SU-DHL-6 (cell line): ENCODE data around the gene ADCY5.

Source experiments
- H2AFZ ChIP-seq: fragments of 200-600 bp; sonication (generic); 2 replicates; pipeline ENCODE4 v1.6.1; 2014; ENCODE audit warnings: low read depth, mild to moderate bottlenecking, moderate library complexity, mixed read lengths, antibody characterized with exemption, low read length; ENCODE audit not compliant: severe bottlenecking
- H3F3A ChIP-seq: fragments of 200-600 bp; shearing (Covaris generic); 2 replicates; pipeline ENCODE4 v1.6.0; 2016; ENCODE audit warnings: antibody characterized with exemption, mild to moderate bottlenecking; ENCODE audit not compliant: insufficient read depth
- H3K27ac ChIP-seq: fragments of 200-600 bp; sonication (generic); 2 replicates; pipeline ENCODE4 v1.5.1; 2016; ENCODE audit warnings: low read depth, mild to moderate bottlenecking, low read length, moderate library complexity, mixed read lengths
- H3K27me3 ChIP-seq: fragments of 200-600 bp; sonication (generic), shearing (Covaris generic); 2 replicates; pipeline ENCODE4 v1.6.0; 2014; ENCODE audit warnings: mild to moderate bottlenecking, low read length
- H3K36me3 ChIP-seq: fragments of 200-600 bp; sonication (generic); 2 replicates; pipeline ENCODE4 v1.6.1; 2014; ENCODE audit warnings: mild to moderate bottlenecking, low read length, mixed read lengths
- H3K4me2 ChIP-seq: fragments of 300-600, 200-600 bp; shearing (Covaris generic), sonication (generic); 2 replicates; pipeline ENCODE4 v1.6.0; 2014; ENCODE audit warnings: low read length, low read depth, mild to moderate bottlenecking; ENCODE audit not compliant: poor library complexity, severe bottlenecking
- H3K4me3 ChIP-seq: fragments of 200-600 bp; sonication (generic); 2 replicates; pipeline ENCODE4 v1.5.1; 2014; ENCODE audit warnings: antibody characterized with exemption, low read length, mild to moderate bottlenecking, mixed read lengths; ENCODE audit not compliant: insufficient read depth, poor library complexity, severe bottlenecking
- H3K79me2 ChIP-seq: fragments of 200-600 bp; sonication (generic); 2 replicates; pipeline ENCODE4 v1.6.1; 2014; ENCODE audit warnings: mild to moderate bottlenecking, low read length, moderate library complexity; ENCODE audit not compliant: insufficient read depth
- H3K9ac ChIP-seq: fragments of 200-600 bp; sonication (generic); 2 replicates; pipeline ENCODE4 v1.7.0; 2014; ENCODE audit warnings: mild to moderate bottlenecking, low read length
- H3K9me2 ChIP-seq: fragments of 200-600 bp; sonication (generic); replicated peaks from 2 replicates; pipeline ENCODE4 v1.6.1; 2014; ENCODE audit warnings: low read length; ENCODE audit not compliant: insufficient read depth
- H3K9me3 ChIP-seq: fragments of 200-600 bp; sonication (generic); 2 replicates; pipeline ENCODE4 v1.6.1; 2014; ENCODE audit warnings: low read length, mixed read lengths; ENCODE audit not compliant: insufficient read depth
- H4K20me1 ChIP-seq: fragments of 200-600 bp; sonication (generic); 2 replicates; pipeline ENCODE4 v1.6.1; 2014; ENCODE audit warnings: low read depth, mild to moderate bottlenecking, antibody characterized with exemption, low read length, moderate library complexity, mixed read lengths
- EZH2phosphoT487 ChIP-seq: fragments of 200-600 bp; sonication (generic), shearing (Covaris generic); conservative IDR thresholded peaks from 2 replicates; pipeline ENCODE4 v1.6.1; 2018; ENCODE audit warnings: mild to moderate bottlenecking, antibody characterized with exemption, low read length, moderate library complexity, mixed read lengths
- TF ChIP-seq, protein P1 (sequence below): fragments of 200-600 bp; sonication (generic); IDR thresholded peaks from one replicate; pipeline ENCODE4 v1.5.1; 2017; ENCODE audit warnings: antibody characterized with exemption, mild to moderate bottlenecking, low read length, moderate library complexity; ENCODE audit not compliant: insufficient read depth, poor library complexity, severe bottlenecking

ADCY5 gene

DNA sequence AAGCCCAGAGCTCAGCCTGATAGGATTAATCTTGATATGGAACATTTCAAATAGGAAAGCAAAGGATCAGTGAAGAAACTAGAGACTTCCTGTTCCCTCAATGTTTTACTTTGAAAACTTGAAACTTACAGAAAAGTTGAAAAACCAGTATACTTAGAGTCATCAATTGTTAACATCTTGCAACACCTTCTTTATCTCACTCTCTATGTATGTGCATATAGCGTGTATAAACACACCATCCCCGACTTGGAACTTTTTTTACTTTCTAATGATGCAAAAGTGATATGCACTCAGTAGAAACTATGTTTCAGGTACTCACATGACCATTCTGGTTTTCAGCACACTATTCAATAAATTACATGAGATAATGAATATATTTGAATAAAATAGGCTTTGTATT, 186.7 kb downstream of the ADCY5 start:
- TF ChIP-seq EZH2phosphoT487: no peak
- TF ChIP-seq, protein P1, sequence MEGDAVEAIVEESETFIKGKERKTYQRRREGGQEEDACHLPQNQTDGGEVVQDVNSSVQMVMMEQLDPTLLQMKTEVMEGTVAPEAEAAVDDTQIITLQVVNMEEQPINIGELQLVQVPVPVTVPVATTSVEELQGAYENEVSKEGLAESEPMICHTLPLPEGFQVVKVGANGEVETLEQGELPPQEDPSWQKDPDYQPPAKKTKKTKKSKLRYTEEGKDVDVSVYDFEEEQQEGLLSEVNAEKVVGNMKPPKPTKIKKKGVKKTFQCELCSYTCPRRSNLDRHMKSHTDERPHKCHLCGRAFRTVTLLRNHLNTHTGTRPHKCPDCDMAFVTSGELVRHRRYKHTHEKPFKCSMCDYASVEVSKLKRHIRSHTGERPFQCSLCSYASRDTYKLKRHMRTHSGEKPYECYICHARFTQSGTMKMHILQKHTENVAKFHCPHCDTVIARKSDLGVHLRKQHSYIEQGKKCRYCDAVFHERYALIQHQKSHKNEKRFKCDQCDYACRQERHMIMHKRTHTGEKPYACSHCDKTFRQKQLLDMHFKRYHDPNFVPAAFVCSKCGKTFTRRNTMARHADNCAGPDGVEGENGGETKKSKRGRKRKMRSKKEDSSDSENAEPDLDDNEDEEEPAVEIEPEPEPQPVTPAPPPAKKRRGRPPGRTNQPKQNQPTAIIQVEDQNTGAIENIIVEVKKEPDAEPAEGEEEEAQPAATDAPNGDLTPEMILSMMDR: no peak
- H3K9me3 ChIP-seq: no peaks in the 10 kb centered on the region
- no peak overlapping the region for H3K27ac ChIP-seq

DNA sequence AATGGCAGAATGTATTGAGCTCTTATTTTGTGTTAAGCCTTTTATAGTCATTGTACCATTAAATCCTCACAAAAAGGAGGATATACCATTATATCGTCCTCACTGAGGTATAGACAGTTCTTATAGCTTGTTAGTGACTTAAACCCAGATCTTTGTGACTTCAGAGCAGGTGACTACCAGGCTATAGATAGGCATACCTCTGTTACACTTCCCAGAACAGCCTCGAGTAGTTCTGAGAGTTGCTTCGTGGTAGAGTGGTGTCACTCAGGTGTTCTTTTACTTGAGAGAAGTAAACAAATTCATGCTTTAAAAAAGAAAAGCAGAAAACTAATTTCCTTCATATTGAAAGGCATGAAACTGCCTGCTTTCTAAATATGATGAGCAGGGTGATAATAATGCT, 187.2 kb downstream of the ADCY5 start:
- H3K27ac ChIP-seq: no peak overlapping the region
- no peaks in the 10 kb centered on the region for H3K27me3 ChIP-seq
- no peak overlapping the region for H3K4me2 ChIP-seq
- peaks cover 6% of the 10 kb centered on the region for H3F3A ChIP-seq
- TF ChIP-seq, protein P1: no peak
- no peak for TF ChIP-seq EZH2phosphoT487
- no peaks in the 10 kb centered on the region for H3K9me2 ChIP-seq
- no peaks in the 10 kb centered on the region for H3K36me3 ChIP-seq
- no peak overlapping the region for H3K9ac ChIP-seq
- H2AFZ ChIP-seq: no peak overlapping the region
- H4K20me1 ChIP-seq: no peaks in the 10 kb centered on the region
- no peaks in the 10 kb centered on the region for H3K79me2 ChIP-seq
- H3K4me3 ChIP-seq: no peak overlapping the region
- H3K9me3 ChIP-seq: no peaks in the 10 kb centered on the region

More for the DNA sequence above, 186.7 kb downstream of the ADCY5 start:
- Histone ChIP-seq H3K27me3 (no peaks in the 10 kb centered on the region), H3K36me3 (no peaks in the 10 kb centered on the region; the same call in 1 of the 2 replicates), H3K79me2 (no peaks in the 10 kb centered on the region), H3F3A (peaks cover 6% of the 10 kb centered on the region), H3K9ac (no peak overlapping the region), H4K20me1 (no peaks in the 10 kb centered on the region), H3K4me2 (no peak overlapping the region), H2AFZ (no peak overlapping the region), H3K4me3 (no peak overlapping the region), H3K9me2 (no peaks in the 10 kb centered on the region)

- Histone ChIP-seq H3K9ac (no peak overlapping the region), H3K4me3 (no peak overlapping the region)
These were observed 190.0 kb downstream of the ADCY5 start for GRCh38 chr3:123258811-123259420.

More at GRCh38 chr3:123258811-123259420, 190.0 kb downstream of the ADCY5 start:
- Histone ChIP-seq H3K9me3 (no peaks in the 10 kb centered on the region), H3K9me2 (no peaks in the 10 kb centered on the region), H3K36me3 (no peaks in the 10 kb centered on the region), H3K27me3 (no peaks in the 10 kb centered on the region), H3K79me2 (no peaks in the 10 kb centered on the region), H3K27ac (no peak overlapping the region), H3K4me2 (no peak overlapping the region), H3F3A (peaks cover 11% of the 10 kb centered on the region), H4K20me1 (no peaks in the 10 kb centered on the region), H2AFZ (no peak overlapping the region)
- TF ChIP-seq EZH2phosphoT487: no peak
- TF ChIP-seq, protein P1: peak; percentile 54
